ENCODE results near the gene HTR2A. TPM values are rescaled to one million over a fixed set of nuclear protein-coding genes. Genes with fewer than 3 reads are reported as not detected.

The HTR2A gene
- total RNA-seq, 1 donor from 2014 or later = not detected

- no peak for DNase-seq (ENCODE audit: low spot score in 2 of 2)
Measured at GRCh38 chr13:46850214-46850613, 46.6 kb downstream of the HTR2A start.

DNA sequence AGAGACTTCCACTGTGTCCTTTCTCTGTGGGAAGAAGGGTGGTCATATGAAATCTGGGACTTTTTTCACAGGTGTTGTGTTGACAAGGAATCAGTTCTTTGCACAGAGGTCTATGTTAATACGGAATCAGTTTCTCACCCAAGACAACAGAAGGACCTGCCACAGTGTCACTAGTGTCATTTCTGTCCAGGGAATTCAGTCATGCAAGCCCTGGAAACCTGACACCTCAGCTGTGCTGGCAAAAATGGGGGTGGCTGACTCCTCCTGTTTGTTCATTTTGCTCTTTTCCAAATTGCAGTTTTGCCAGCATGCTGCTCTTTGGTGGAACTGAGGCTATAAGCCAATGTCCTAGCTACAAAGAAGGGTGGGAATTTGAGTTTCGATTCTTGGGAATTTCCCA, 50.1 kb downstream of the HTR2A start:
- Histone ChIP-seq H3K27me3 (no peaks in the 10 kb centered on the region), H3K4me1 (no peaks in the 10 kb centered on the region), H3K27ac (no peak overlapping the region), H3K9me3 (no peaks in the 10 kb centered on the region), H3K36me3 (no peaks in the 10 kb centered on the region), H3K4me3 (no peak overlapping the region)
- intact Hi-C loops (cut with DNase I) = no loop called here
- no peak for DNase-seq (ENCODE audit: low spot score in 2 of 2)
- no peak for TF ChIP-seq CTCF (IDR thresholded peaks at IDR 0.05)

More at GRCh38 chr13:46850214-46850613, 46.6 kb downstream of the HTR2A start:
- Histone ChIP-seq H3K36me3 (no peaks in the 10 kb centered on the region), H3K4me1 (no peaks in the 10 kb centered on the region), H3K9me3 (no peaks in the 10 kb centered on the region), H3K4me3 (no peak overlapping the region), H3K27ac (no peak overlapping the region), H3K27me3 (no peaks in the 10 kb centered on the region)
- no peak for TF ChIP-seq CTCF (IDR thresholded peaks at IDR 0.05)
- intact Hi-C loops (cut with DNase I) = no loop called here

GRCh38 chr13:46845146-46845545, 51.7 kb downstream of the HTR2A start:
- no peak overlapping the region for H3K4me3 ChIP-seq
- no peak overlapping the region for H3K27ac ChIP-seq
- no peak for TF ChIP-seq CTCF (IDR thresholded peaks at IDR 0.05)
- no peaks in the 10 kb centered on the region for H3K27me3 ChIP-seq
- no peak for DNase-seq (ENCODE audit: low spot score in 2 of 2)
- intact Hi-C loops (cut with DNase I) = no loop called here
- H3K9me3 ChIP-seq = no peaks in the 10 kb centered on the region
- no peaks in the 10 kb centered on the region for H3K4me1 ChIP-seq
- H3K36me3 ChIP-seq = no peaks in the 10 kb centered on the region

DNA sequence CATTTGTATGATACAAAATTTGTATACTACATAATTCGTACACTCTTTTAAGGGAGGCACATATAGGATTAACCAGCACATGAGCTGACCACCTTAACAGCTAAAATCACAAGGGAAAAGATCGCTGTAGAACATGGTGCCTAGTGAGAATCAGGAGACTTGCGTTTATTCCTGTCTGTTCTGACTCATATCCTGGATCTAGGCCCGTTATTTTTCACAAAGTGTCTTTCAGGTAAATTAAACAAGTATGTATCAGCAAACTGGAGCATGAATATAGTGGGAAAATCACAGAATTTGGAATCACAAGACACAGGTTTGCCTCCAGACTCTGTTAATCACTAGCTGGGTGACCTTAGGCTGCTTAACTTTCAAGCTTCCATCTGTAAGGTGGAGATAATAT, 52.4 kb downstream of the HTR2A start:
- DNase-seq (ENCODE audit: low spot score in 2 of 2) = no peak
- no peaks in the 10 kb centered on the region for H3K27me3 ChIP-seq
- H3K36me3 ChIP-seq = no peaks in the 10 kb centered on the region
- no peaks in the 10 kb centered on the region for H3K9me3 ChIP-seq
- intact Hi-C loops (cut with DNase I) = no loop called here
- H3K4me3 ChIP-seq = no peak overlapping the region
- no peak for TF ChIP-seq CTCF (IDR thresholded peaks at IDR 0.05)
- no peak overlapping the region for H3K27ac ChIP-seq
- no peaks in the 10 kb centered on the region for H3K4me1 ChIP-seq

GRCh38 chr13:46839399-46839798, 57.5 kb downstream of the HTR2A start:
- Histone ChIP-seq H3K4me1 (no peaks in the 10 kb centered on the region), H3K36me3 (peaks cover 0 to 3% of the 10 kb centered on the region in 2 donors), H3K27me3 (no peaks in the 10 kb centered on the region), H3K27ac (no peak overlapping the region), H3K4me3 (no peak overlapping the region), H3K9me3 (no peaks in the 10 kb centered on the region)
- DNase-seq (ENCODE audit: low spot score in 2 of 2) = no peak
- intact Hi-C loops (cut with DNase I) = no loop called here
- TF ChIP-seq CTCF (IDR thresholded peaks at IDR 0.05) = no peak

DNA sequence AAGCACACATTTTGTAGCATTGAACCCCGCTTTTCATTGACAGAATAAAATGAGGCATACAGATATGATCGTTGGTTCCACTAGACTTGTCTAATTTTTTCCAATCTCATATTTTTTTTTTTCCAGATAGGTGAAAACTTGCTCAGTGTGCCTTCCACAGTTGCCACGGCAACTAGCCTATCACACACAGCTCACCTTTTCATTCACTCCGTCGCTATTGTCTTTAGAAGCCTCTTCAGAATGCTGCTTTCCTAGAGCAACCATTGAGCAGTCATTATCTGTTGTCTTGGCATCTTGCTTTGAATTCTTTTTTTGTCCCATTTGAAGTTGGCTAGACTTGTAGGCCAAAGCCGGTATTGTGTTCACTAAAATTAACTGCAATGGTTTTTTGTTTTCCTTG, 62.2 kb downstream of the HTR2A start:
- no peak for DNase-seq (ENCODE audit: low spot score in 2 of 2)
- Histone ChIP-seq H3K27me3 (no peaks in the 10 kb centered on the region), H3K4me1 (no peaks in the 10 kb centered on the region), H3K27ac (no peak overlapping the region), H3K36me3 (peaks cover 0 to 3% of the 10 kb centered on the region in 2 donors), H3K4me3 (no peak overlapping the region), H3K9me3 (no peaks in the 10 kb centered on the region)
- no peak for TF ChIP-seq CTCF (IDR thresholded peaks at IDR 0.05)
- intact Hi-C loops (cut with DNase I) = no loop called here
